Midbrain (tissue), 1 donor: Measurements from ENCODE around the gene POLN.
"Not testable (repeated sequence)": the region's sequence is repeated elsewhere in the genome, so short reads cannot be mapped to it uniquely, and the experiment has no call there.

ENCODE experiments used
- DNase-seq: peaks from one replicate; lab custom pipeline; 2025; lab: John Stamatoyannopoulos, UW

POLN gene

DNA sequence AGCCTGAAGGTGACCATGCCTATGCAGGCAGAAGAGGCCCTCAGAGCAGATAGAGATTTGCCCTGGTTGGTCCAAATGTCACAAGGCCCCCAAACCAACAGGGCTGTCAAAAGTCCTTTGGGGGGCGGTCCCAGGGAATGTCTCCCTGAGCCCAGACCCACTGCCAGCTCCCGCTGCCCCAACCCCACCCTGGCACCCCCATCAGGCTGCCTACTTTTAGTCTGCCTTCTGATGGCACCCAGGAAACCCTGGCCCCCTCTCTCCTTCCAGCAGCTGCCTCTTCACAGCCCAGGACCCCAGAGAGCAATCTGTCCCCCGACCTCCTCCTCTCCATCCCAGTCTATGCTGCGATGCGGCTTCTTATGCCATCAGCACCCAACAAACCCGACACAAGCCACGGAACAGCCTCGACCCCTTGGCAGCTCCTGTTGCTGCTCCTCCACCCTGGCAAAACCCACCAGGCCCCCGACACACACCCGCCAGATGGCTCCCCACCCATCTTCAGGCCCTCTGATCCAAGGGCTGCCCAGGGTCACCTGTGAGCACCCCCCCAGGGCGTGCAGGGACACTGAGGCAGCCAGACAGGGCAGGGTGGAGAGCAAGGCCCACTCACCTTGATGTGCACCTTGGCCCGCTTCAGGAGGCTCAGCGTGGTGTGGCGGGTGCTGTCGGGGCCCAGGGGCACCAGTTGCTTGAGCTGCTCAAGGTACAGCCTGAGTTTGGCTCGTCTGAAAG is 10.0 kb upstream of the POLN start:
- DNase-seq, result no peak

DNA sequence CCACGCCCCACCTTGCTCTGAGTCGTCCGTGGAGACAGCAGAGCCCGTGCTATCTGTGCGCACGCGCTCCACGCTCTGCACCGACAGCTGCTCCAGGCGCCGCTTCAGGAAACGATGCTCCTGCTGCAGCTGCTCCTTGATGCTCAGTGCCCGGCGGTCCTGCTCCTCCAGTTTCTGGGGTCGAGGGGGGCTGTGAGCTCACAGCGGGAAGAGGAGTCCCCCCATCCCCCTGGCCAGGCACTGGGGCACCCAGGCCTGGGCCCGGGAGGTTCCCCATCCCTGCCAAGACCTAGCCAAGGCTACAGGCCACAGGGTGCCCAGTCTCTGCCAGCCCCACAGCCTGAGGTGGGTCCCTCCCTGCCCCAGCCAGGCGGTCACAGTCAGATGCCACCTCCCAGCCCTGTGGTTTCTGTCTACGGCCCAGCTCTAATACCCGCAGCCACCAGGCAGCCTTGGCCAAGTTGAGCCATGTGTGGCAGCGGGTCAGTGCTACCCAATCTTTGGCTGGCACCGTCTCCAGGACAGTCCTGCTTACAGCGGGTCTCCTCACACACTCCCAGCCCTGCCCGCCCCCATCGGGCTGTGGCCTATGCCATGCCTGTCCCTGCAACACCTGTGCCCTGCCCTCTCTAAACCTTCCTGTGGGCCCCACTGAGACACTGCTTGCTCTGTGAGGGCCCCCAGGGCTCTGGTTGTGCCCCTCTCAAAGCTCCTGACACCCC is 9.3 kb upstream of the POLN start:
- no peak for DNase-seq

DNA sequence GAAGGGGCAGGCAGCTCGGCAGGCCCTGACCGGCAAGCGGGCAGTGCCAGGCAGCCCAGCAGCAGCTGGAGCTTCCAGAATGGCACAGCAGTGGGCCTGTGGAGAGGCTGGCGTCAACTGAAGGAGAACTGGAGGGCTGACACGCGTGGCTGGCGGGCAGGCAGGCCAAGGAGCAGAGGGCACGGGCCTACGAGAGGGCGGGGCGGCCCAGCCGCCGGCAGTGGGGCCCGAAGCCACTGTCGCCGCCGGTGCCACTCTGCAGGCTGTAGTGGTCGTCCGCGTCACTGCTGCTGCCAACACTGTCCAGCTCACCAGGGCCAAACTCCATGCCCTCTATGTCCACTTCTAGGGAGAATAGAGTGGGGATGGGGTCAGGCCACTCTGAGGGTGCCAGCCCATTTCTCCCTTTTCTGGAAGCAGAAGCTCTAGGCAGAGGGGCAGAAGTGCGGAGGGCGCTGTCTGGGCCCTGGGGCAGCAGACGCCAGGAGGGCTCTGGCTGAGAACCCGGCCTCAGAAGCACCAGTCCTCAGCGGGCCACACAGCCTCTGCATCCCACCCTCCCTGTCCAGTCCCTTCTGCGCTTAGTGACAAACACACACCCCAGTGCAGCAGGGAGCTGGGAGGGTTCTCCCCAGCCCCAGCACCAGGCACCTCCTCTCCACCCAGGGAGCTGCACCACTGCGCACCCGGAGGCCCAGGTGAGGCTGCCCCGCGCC is 8.6 kb upstream of the POLN start:
- DNase-seq, result no peak

DNA sequence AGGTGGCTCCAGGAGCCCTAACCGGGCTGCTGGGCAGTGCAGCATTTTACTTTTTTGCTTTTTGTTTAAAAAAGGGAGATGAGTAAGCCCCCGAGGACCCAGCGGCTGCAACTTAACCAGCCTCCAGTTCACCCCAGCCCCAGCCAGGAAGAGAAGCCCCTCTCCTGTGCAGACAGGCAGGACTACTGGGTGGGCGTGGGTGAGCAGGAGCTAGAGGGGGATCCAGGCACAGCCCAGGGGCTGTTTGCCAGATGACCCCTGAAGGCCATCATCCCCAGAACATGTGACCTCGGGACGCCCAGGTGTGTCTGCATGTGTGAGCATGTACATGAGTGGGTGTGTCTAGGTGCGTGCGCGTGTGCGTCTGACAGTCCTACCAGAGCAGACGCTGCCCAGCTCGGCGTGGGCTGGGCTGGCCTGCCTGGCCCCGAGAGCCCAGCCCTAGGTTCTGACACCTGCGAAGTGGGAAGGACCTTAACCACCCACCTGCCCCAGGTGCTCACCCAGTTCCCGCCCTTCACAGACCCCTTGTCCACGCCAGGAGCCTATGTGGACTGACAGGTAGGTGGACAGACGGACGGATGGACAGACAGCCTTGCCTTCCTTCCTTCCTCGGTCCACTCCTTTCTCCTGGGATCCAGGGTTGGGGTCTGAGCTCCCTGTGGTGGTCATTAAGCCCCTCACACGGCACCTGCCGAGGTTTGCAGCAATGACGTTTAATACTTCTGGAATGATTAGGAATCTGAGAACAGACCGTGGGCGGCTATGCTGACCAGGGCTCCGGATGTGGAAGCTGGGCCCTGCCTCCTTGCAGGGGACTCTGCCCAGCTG is 7.8 kb upstream of the POLN start:
- no peak for DNase-seq

DNA sequence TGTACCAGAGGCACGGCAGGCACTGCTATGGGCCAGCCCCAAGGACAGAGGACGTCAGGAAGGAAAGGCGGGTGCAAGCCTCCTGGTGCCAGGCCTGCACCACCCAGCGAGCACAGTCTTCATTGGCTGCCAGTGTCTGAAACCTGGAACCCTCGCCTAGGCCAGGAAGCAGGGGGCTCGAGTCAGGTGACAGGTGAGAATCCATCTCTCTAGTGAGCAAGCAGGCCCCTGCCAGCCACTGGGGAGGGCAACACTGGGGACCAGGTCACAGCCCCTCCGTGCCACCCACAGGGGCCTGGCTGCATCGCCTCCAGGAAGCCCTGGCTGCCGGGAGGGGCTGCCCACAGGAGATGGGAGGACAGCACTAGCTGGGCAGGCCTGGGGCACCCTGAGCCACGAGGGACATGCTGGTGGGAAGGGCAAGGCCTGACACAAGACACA is 6.9 kb upstream of the POLN start:
- DNase-seq, result no peak

- no peak for DNase-seq
Observed at GRCh38 chr4:2248044-2248780, 6.3 kb upstream of the POLN start.

GRCh38 chr4:2247128-2248043 is 5.5 kb upstream of the POLN start:
- DNase-seq, result no peak

GRCh38 chr4:2246384-2247127 is 4.6 kb upstream of the POLN start:
- no peak for DNase-seq

DNA sequence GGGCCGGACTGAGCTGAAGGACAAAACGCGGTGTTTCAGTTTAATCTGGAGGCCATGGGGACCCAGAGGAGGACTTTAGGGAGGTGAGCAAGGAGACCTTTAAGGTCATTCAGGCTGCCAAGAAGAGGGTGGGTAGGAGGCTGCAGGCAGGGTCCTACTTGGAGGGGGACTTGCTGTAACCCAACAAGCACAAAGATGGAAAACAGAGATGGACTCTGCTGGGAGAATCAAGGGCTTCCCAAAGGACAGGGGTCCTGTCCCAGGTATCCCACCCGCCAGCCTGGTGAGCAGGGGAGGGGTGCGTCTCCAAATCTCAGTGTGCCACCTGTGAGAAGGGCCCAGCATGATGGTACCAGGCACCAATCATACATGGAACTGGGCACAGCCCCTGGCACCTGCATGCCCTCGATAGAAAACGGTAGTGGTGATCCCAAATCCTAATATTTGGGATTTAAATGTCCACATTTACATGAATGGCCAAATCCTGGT is 3.9 kb upstream of the POLN start:
- no peak for DNase-seq

GRCh38 chr4:2245057-2245786 is 3.3 kb upstream of the POLN start:
- no peak for DNase-seq

- DNase-seq, result peak; percentile 46
Observed at GRCh38 chr4:2243681-2244380, 1.9 kb upstream of the POLN start.

DNA sequence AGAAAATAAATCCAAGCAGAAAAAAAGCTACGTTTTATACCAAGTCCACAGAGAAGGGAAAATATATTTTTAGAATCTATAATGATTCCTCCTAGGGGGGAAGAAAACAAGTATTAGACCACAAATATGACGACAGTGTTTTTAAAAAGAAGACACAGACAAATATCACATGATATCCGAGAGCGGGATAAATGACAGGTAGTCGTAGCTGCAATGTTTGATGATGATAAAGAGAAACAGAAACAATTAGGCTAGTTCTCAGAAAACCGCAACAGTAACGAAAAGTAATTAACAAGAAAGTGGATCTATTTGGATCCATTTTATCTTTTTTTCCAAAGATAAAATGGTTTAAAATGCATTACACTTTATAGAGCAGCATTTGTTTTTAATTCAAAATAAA is 918 bp downstream of the POLN start:
- no peak for DNase-seq

DNA sequence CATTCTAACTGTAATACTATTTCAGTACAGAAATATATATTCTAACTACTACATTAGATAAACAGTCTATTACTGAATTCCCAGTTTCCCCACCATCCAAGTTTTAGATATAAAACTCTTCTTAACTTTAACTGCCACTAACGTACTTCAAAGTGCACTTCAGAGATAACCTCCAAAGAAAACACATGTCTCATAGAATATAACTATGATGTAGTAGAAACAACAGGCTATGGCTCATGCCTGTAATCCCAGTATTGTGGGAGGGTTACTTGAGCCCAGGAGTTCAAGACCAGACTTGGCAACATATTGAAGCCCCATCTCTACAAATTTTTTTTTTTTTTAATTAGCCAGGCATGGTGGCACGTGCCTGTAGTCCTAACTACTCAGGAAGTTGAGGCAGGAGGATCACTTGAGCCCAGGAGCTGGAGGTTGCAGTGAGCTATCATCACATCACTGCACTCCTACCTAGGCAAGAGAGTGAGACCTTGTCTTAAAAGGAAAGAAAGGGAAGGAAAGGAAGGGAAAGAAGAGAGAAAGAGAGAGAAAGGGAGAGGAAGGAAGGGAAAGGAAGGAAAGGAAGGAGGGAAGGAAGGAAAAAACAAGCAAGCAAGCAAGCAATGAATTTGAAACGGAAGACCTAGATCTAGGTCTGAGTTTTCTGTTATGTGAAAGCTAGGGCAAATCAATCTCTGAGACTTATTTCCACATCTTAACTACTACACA is 4.8 kb downstream of the POLN start:
- DNase-seq, result no peak

DNA sequence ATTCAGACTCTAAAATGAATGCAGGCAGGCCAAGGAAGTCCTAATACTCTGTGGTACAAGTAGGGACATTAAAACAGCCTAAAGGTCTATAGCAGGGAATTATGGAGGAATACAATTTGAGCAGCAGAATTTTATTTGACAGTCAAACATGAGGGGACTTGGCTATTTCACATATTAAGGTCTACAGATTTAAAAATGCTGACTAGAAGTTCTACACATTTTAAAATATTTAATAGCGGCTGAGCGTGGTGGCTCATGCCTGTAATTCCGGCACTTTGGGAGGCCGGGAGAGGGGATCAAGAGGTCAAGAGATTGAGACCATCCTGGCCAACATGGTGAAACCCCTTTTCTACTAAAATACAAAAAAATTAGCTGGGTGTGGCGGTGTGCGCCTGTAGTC is 10.8 kb downstream of the POLN start:
- DNase-seq, result no peak

- no peak for DNase-seq
Observed at GRCh38 chr4:2226261-2226660, 15.7 kb downstream of the POLN start.

DNA sequence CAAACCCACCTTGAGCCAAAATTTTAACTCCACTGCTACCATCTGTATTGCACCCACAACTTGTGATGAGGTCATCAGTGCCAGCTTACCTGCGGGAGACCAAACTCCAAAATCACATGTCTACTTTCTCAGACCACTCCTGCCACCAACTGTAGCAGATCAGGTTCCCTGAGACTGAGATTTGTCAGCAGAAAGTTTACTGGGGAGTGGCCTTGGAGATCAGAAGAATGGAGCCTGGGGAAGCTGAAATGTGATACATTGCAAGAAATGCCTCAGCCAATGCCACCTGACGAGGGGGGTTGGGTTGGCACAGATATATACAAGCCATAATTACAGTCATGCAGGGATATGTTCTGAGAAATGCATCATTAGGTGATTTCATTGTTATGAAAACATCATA is 19.1 kb downstream of the POLN start:
- DNase-seq, result no peak

- DNase-seq, result not testable (repeated sequence)
Observed at GRCh38 chr4:2221378-2221777, 20.5 kb downstream of the POLN start.
